GM21360 (cell line): ENCODE data around the gene NMD3.
"Not testable (repeated sequence)": the region's sequence is repeated elsewhere in the genome, so short reads cannot be mapped to it uniquely, and the experiment has no call there.

Source experiments
- ATAC-seq: cut with Tn5 transposase; IDR thresholded peaks from one replicate; pipeline ENCODE4 v1.9.1; 2021; ENCODE audit warnings: mild to moderate bottlenecking, moderate library complexity; ENCODE audit not compliant: unreplicated experiment

The NMD3 gene

GRCh38 chr3:161220850-161221753 is at the start of gene NMD3:
Gene NMD3, plus strand, starts transcription at chr3:161221311. Its CDS starts 703 bp downstream, at chr3:161222014.
- peak; percentile 98 for ATAC-seq

- ATAC-seq = no peak
Measured at GRCh38 chr3:161171639-161172552, 49.2 kb upstream of the NMD3 start.

GRCh38 chr3:161175506-161175905 is 45.6 kb upstream of the NMD3 start:
- no peak for ATAC-seq

- ATAC-seq = no peak
Measured at GRCh38 chr3:161177991-161178390, 43.1 kb upstream of the NMD3 start.

DNA sequence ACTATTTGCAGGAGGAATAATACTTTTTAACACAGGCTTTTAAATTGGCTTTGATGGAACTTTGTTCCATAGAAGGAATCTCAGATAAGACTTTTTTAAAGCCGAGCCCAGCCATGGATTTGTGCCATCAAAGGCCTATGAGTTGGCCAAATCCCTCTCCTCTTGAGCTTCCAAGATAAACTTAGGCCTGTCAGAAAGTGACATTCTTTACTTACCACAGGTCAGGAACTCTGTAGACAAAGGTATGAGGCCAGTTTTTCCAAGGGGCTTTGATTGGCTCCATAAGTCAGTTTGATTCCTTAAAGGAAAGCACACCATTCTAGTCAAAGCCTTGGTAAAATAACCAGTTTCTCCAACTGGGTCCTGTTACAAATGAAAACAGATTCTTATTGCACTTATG is 39.7 kb upstream of the NMD3 start:
- not testable (repeated sequence) for ATAC-seq

DNA sequence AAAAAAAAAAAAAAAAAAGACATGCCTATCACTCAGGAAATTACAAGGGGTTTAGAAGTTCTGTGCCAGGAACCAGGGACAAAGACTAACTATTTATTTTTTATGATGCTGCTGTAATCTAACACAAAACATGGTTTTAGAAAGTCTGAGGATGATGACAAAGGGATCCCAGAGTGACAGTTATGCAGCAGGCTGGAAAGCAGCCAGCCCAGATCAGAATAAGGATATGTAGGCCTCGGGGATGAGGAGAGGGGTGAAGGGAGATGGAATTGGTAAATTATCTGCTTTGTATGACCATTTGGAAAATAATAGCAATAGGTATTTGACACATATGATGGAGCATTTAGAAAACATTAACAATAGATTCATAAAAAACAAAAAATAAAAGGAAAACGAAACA is 34.1 kb upstream of the NMD3 start:
- no peak for ATAC-seq

- no peak for ATAC-seq
Measured at GRCh38 chr3:161197855-161198850, 23.0 kb upstream of the NMD3 start.

- ATAC-seq = no peak
Measured at GRCh38 chr3:161199926-161200325, 21.2 kb upstream of the NMD3 start.

DNA sequence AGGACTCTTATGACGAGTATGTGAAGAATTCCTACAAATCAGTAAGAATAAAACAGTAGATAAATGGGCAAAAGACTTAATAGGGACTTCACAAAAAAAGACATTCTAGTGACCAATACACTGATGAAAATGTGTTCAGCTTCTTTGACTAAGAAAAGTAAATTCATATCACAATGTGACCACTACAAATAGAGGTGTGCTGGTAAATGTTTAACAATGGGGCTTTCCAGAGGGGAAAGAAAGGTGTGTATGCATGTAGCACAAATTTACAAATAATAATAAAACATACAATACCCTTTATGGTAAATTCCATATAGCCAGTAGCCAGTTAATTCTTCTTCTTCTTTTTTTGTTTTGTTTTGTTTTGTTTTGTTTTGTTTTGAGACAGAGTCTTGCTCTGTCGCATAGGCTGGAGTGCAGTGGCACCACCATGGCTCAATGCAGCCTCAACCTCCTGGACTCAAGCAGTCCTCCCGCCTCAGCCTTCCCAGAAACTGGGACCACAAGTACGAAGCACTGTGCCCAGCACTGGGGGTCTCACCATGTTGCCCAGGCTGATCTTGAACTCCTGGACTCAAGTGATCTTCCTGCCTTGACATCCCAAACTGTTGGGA is 17.5 kb upstream of the NMD3 start:
- no peak for ATAC-seq

DNA sequence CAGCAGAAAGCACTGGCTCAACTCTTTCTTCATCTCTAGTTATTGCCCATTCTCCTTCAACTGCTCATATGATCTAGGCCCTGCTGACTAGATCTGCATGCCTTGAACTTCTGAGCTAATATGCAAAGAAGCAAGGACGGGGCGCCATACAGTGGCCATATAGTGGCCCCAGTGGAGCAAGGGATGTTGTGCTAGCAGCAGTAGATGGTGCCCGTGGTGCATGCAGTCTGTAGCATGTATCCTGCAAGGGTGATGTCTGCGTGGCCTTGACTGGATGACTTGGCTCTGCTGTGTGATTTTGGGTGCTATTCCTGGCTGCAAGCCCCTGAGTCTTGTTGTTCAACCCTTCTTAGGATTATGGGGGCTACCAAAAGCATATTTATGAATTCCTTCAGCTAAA is 12.2 kb upstream of the NMD3 start:
- no peak for ATAC-seq

GRCh38 chr3:161212171-161212771 is 8.8 kb upstream of the NMD3 start:
- no peak for ATAC-seq

DNA sequence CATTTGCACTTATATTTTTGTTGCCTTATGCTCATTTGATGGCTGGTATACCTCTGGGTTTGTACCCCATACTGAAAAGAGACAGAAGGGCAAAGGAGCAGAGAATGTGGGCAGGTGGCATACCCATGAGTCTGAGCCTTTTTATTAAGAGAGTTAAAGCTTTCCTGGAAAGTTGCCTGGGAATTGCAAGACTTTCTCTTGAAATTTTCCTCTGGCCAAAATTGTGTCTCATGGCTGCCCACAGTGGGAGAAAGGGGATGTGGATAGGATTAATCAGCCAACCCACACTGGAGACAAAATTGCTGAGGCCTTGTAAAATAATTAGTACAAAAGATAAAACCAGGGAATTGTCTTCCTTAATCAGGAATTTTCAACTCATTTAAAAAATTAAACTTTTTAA is 8.2 kb upstream of the NMD3 start:
- ATAC-seq = no peak

GRCh38 chr3:161213644-161214043 is 7.5 kb upstream of the NMD3 start:
- ATAC-seq = no peak

DNA sequence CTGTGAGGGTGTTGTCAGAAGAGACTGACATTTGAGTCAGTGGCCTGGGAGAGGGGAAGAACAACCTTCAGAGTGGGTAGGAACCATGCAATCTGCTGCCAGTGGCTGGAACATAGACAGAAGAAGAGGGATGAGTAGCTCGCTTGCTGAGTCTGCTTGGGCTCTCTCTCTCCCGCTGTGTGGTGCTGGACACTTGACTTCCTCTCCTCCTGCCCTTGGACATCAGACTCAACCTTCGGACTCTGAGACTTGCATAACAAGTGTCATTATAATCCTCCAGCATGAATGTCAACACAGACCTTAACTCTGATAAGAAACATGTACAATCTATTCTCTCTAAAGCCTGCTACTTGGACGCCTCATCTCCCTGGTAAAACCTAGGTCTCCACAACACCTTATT is 5.9 kb upstream of the NMD3 start:
- no peak for ATAC-seq

- ATAC-seq = no peak
Measured at GRCh38 chr3:161217496-161217895, 3.6 kb upstream of the NMD3 start.

- no peak for ATAC-seq
Measured at GRCh38 chr3:161219495-161219894, 1.6 kb upstream of the NMD3 start.

DNA sequence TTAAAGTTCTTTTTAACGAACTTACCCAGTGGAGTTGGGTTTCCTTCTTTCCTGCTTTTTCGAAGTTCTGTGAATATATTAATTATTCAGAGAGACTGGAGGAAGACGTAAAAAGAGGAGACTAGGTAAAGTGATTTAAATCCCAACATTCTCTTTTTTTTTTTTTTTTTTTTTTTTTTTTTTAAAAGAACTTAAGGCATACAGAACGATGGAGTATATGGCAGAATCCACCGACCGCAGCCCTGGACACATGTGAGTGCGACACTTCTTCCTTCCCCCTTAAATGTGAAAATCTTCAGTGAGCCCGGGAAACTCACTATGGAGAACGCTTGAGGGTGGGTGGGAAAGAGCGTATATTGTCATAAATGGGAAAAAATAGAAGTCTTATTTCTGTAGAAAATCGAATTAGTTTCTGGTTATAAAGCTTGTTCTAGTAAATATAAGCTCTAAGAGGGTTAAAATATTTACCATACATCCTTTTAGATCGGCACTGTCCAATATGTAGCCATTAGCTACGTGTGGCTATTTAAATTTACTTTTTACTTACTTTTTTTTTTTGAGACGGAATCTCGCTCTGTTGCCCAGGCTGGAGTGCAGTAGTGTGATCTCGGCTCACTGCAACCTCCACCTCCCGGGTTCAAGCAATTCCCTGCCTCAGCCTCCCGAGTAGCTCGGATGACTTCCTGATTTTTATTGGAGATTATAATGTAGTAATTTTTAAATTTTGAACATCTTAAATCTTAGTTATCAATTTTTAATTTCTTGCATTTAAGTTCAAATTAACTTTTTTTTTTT is 892 bp downstream of the NMD3 start:
- no peak for ATAC-seq

DNA sequence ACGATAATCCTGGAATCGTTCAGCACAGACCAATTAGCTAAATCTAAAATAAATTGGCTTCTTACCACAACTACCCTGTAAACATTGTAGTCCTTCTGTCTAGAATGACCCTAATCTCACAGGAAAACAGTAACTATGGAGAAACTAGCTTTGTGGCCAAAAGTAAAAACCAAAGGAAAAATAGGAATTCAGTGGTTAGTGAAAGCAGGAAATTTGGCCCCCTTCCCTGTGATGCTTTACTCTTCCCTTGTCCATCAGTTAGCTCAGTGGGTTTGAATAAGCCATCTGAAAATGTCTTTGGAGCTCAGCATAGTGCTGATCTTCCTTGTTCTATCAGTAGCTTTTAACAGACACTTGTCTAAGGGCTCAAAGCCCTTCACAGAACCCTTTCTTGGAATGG is 1.6 kb downstream of the NMD3 start:
- ATAC-seq = no peak

- no peak for ATAC-seq
Measured at GRCh38 chr3:161224786-161225185, 3.7 kb downstream of the NMD3 start.
